GM19328 (cell line): Measurements from ENCODE around the gene PTPRG.
"Not testable (repeated sequence)": the region's sequence is repeated elsewhere in the genome, so short reads cannot be mapped to it uniquely, and the experiment has no call there.

Source experiments
- ATAC-seq: cut with Tn5 transposase; IDR thresholded peaks from one replicate; pipeline ENCODE4 v1.9.1; 2021; ENCODE audit warnings: mild to moderate bottlenecking, moderate library complexity; ENCODE audit not compliant: unreplicated experiment

PTPRG gene

GRCh38 chr3:61561374-61562041, at the start of gene PTPRG:
Gene PTPRG (plus strand): TSS chr3:61561571. CDS start chr3:61562288, 717 bp downstream.
- ATAC-seq = no peak

GRCh38 chr3:61518590-61518989, 42.8 kb upstream of the PTPRG start:
- ATAC-seq = no peak

- ATAC-seq = peak; percentile 98
Observed at GRCh38 chr3:61520966-61521628, 40.3 kb upstream of the PTPRG start.

- ATAC-seq = no peak
Observed at GRCh38 chr3:61522060-61522459, 39.3 kb upstream of the PTPRG start.

GRCh38 chr3:61522626-61523025, 38.7 kb upstream of the PTPRG start:
- no peak for ATAC-seq

GRCh38 chr3:61524933-61525332, 36.4 kb upstream of the PTPRG start:
- no peak for ATAC-seq

GRCh38 chr3:61526308-61526707, 35.1 kb upstream of the PTPRG start:
- no peak for ATAC-seq

- no peak for ATAC-seq
Observed at GRCh38 chr3:61527011-61527410, 34.4 kb upstream of the PTPRG start.

- ATAC-seq = no peak
Observed at GRCh38 chr3:61530355-61530754, 31.0 kb upstream of the PTPRG start.

- ATAC-seq = no peak
Observed at GRCh38 chr3:61531528-61531927, 29.8 kb upstream of the PTPRG start.

- ATAC-seq = no peak
Observed at GRCh38 chr3:61532739-61533500, 28.5 kb upstream of the PTPRG start.

GRCh38 chr3:61535826-61536225, 25.5 kb upstream of the PTPRG start:
- ATAC-seq = no peak

GRCh38 chr3:61537366-61537765, 24.0 kb upstream of the PTPRG start:
- no peak for ATAC-seq

- ATAC-seq = no peak
Observed at GRCh38 chr3:61538486-61538885, 22.9 kb upstream of the PTPRG start.

GRCh38 chr3:61541694-61542093, 19.7 kb upstream of the PTPRG start:
- no peak for ATAC-seq

- no peak for ATAC-seq
Observed at GRCh38 chr3:61545716-61546115, 15.7 kb upstream of the PTPRG start.

GRCh38 chr3:61547625-61548024, 13.7 kb upstream of the PTPRG start:
- no peak for ATAC-seq

GRCh38 chr3:61552704-61553103, 8.7 kb upstream of the PTPRG start:
- ATAC-seq = not testable (repeated sequence)

GRCh38 chr3:61559136-61559731, 2.1 kb upstream of the PTPRG start:
- no peak for ATAC-seq

- ATAC-seq = no peak
Observed at GRCh38 chr3:61560517-61561373, 626 bp upstream of the PTPRG start.
